C4-2B (cell line): ENCODE measurements around the gene ORC2.

Experiments used
- ZFX ChIP-seq: fragments of 450-650 bp; IDR thresholded peaks from 2 replicates; pipeline ENCODE4 v1.6.1; 2017
- TF ChIP-seq, protein P1 (sequence below): fragments of 450-650 bp; conservative IDR thresholded peaks from 2 replicates; pipeline ENCODE4 v1.5.1; 2017; ENCODE audit warnings: mild to moderate bottlenecking

DNA sequence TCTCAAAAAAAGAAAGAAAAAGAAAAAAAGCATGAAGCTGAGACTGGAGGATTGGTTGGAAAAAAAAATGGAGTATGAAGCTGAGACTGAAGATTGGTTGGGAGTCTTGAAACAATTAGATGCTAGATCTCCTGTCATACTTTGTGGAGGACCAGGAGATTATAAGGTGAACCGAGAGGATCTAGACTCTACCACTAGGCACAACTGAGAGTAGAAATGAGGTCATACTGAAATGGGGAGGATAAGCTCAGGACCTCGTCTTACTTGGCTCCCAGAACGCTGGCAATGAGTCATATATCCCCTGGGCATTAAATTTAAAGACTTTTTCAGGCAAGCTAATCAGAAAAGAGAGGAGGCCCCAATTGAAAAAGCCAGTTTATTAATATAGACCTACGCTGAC lies 3.3 kb upstream of the ORC2 start:
- TF ChIP-seq, protein P1, sequence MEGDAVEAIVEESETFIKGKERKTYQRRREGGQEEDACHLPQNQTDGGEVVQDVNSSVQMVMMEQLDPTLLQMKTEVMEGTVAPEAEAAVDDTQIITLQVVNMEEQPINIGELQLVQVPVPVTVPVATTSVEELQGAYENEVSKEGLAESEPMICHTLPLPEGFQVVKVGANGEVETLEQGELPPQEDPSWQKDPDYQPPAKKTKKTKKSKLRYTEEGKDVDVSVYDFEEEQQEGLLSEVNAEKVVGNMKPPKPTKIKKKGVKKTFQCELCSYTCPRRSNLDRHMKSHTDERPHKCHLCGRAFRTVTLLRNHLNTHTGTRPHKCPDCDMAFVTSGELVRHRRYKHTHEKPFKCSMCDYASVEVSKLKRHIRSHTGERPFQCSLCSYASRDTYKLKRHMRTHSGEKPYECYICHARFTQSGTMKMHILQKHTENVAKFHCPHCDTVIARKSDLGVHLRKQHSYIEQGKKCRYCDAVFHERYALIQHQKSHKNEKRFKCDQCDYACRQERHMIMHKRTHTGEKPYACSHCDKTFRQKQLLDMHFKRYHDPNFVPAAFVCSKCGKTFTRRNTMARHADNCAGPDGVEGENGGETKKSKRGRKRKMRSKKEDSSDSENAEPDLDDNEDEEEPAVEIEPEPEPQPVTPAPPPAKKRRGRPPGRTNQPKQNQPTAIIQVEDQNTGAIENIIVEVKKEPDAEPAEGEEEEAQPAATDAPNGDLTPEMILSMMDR: no peak
- TF ChIP-seq ZFX: no peak
